GM12878 (cell line): ENCODE measurements around the gene CHRNA3. TPM values are rescaled to one million over a fixed set of nuclear protein-coding genes. Genes with fewer than 3 reads are reported as not detected.

Experiments used
- ATAC-seq: fragments of 200-7000 bp; cut with Tn5 transposase; 3 replicates; pipeline ENCODE4 v1.9.1; 2020; ENCODE audit warnings: mild to moderate bottlenecking, moderate library complexity
- BruUV-seq: library from RNA; stranded (reverse); fragments of 400-500 nt; replicated peaks from 2 replicates; lab custom pipeline; 2021; lab: Mats Ljungman, UMichigan
- CTCF ChIA-PET: fragments of 300-600 bp; sonication (Branson Sonifier 250); formaldehyde crosslinking; extraction: SDS; loops from one replicate; lab custom pipeline; 2021; ENCODE audit warnings: inconsistent platforms; lab: Yijun Ruan, JAX
- POLR2A ChIA-PET: fragments of 350-600 bp; formaldehyde crosslinking; extraction: SDS; loops from one replicate; lab custom pipeline; 2021; ENCODE audit warnings: inconsistent platforms; lab: Charles Lee
- RAD21 ChIA-PET: fragments of 300-600 bp; sonication (Branson Sonifier 250); formaldehyde crosslinking; loops from one replicate; lab custom pipeline; 2023; ENCODE audit warnings: antibody characterized with exemption; ENCODE audit not compliant: unreplicated experiment; lab: Charles Lee
- SMC1A ChIA-PET: fragments of 300-600 bp; sonication (Branson Sonifier 250); formaldehyde crosslinking; loops from one replicate; lab custom pipeline; 2023; ENCODE audit not compliant: unreplicated experiment, uncharacterized antibody; lab: Charles Lee
- DNase-seq: peaks from one replicate; pipeline ENCODE4 v3.0.0-alpha.2; 2011; ENCODE audit warnings: low read depth, low spot score
- FAIRE-seq: peaks from 3 replicates; lab custom pipeline; 2011; peaks lifted over from hg19 to GRCh38; lab: Jason Lieb, UNC
- H2AFZ ChIP-seq: 2 replicates; pipeline ENCODE4 v1.6.0; 2011; ENCODE audit warnings: low read depth, low read length, control low read depth; ENCODE audit not compliant: control insufficient read depth
- H3K27ac ChIP-seq: 2 replicates; pipeline ENCODE4 v1.5.1; 2011; ENCODE audit warnings: control low read depth; ENCODE audit not compliant: control insufficient read depth, insufficient read depth
- H3K27me3 ChIP-seq, 2 experiments: replicated peaks in 1 of 2; 2 replicates each; pipeline versions ENCODE4 v1.6.0 to v1.6.1; 2011; ENCODE audit warnings: low read length in 1 of 2; ENCODE audit not compliant: control insufficient read depth in 2 of 2, insufficient read depth in 2 of 2
- H3K36me3 ChIP-seq, 2 experiments: 2 replicates each; pipeline ENCODE4 v1.5.1; 2011; ENCODE audit warnings: low read length in 1 of 2; ENCODE audit not compliant: control insufficient read depth in 2 of 2, insufficient read depth in 2 of 2
- H3K4me1 ChIP-seq: 2 replicates; pipeline ENCODE4 v1.6.1; 2011; ENCODE audit warnings: mild to moderate bottlenecking, low read length, moderate library complexity, mixed read lengths; ENCODE audit not compliant: control insufficient read depth, insufficient read depth
- H3K4me2 ChIP-seq: 2 replicates; pipeline ENCODE4 v1.6.0; 2011; ENCODE audit warnings: control low read depth; ENCODE audit not compliant: control insufficient read depth, insufficient read depth
- H3K4me3 ChIP-seq: fragments of 200-600 bp; sonication (generic); 2 replicates; pipeline ENCODE4 v1.5.1; 2016
- H3K79me2 ChIP-seq: 2 replicates; pipeline ENCODE4 v1.6.0; 2011; ENCODE audit warnings: low read length; ENCODE audit not compliant: control insufficient read depth, insufficient read depth
- H3K9ac ChIP-seq: 2 replicates; pipeline ENCODE4 v1.8.0; 2011; ENCODE audit warnings: low read length, control low read depth, mixed read lengths; ENCODE audit not compliant: control insufficient read depth, insufficient read depth
- H3K9me3 ChIP-seq: replicated peaks from 3 replicates; pipeline ENCODE4 v1.5.1; 2011; ENCODE audit warnings: mild to moderate bottlenecking, low read length; ENCODE audit not compliant: control insufficient read depth, insufficient read depth
- H4K20me1 ChIP-seq: 2 replicates; pipeline ENCODE4 v1.6.0; 2011; ENCODE audit not compliant: control insufficient read depth, insufficient read depth
- BRCA1 ChIP-seq: IDR thresholded peaks from 2 replicates; pipeline ENCODE4 v1.6.1; 2011; ENCODE audit warnings: low read depth, low read length, improper control_type of control experiment
- CHD1 ChIP-seq: IDR thresholded peaks from 2 replicates; pipeline ENCODE4 v1.6.1; 2012; ENCODE audit warnings: low read depth, low read length, improper control_type of control experiment
- HSF1 ChIP-seq: fragments of 150-350 bp; IDR thresholded peaks from 2 replicates; pipeline ENCODE4 v1.6.1; 2014; ENCODE audit warnings: mild to moderate bottlenecking, low read depth, low read length
- IKZF2 ChIP-seq, 2 experiments: fragments of 450-650 bp; IDR thresholded peaks; 2 replicates each; pipeline ENCODE4 v1.6.1; 2017; ENCODE audit warnings: mild to moderate bottlenecking in 2 of 2, moderate library complexity in 2 of 2
- NR2F1 ChIP-seq: fragments of 450-650 bp; conservative IDR thresholded peaks from 2 replicates; pipeline ENCODE4 v1.6.1; 2017; ENCODE audit warnings: mild to moderate bottlenecking
- POLR2AphosphoS5 ChIP-seq: IDR thresholded peaks from 2 replicates; pipeline ENCODE4 v1.6.1; 2011; ENCODE audit warnings: mild to moderate bottlenecking, low read length, inconsistent platforms
- USF2 ChIP-seq: IDR thresholded peaks from 2 replicates; pipeline ENCODE4 v1.6.1; 2011; ENCODE audit warnings: low read depth, low read length, improper control_type of control experiment, borderline replicate concordance
- ZBTB4 ChIP-seq: fragments of 450-650 bp; formaldehyde crosslinking; IDR thresholded peaks from 2 replicates; pipeline ENCODE4 v1.4.0; 2022; ENCODE audit warnings: mild to moderate bottlenecking, moderate library complexity
- WGBS: methylation state at CpG from one replicate; pipeline ENCODE4 v1.1.6; 2016; ENCODE audit warnings: low lambda C conversion rate; ENCODE audit not compliant: insufficient replicate concordance, insufficient coverage; ENCODE audit errors: missing lambda C conversion rate; 5-methylcytosine and 5-hydroxymethylcytosine counted together
- in situ Hi-C: fragments of 300-500 bp; cut with MboI; formaldehyde crosslinking; loops from 9 replicates; pipeline ENCODE4 v1.14.3; 2018; ENCODE audit warnings: mixed read lengths
- intact Hi-C: fragments of 100-400 bp; cut with micrococcal nuclease; formaldehyde crosslinking; loops from one replicate; pipeline ENCODE4 v1.14.2; 2022; ENCODE audit not compliant: unreplicated experiment
- polyA plus RNA-seq, 11 experiments: library from polyadenylated mRNA; depleted of rRNA in 4 of 11; unstranded in 6 of 11; stranded (reverse) in 5 of 11; fragments of >200 nt; fragmentation: Nextera tagmentation in 4 of 11; fragmentation: Illumina TruSeq in 1 of 11; extraction: Ambion mirVana in 4 of 11; extraction: Trizol in 1 of 11; gene quantifications; 1 replicate in 1 of 11; 2 replicates in 10 of 11; pipeline versions ENCODE4 v1.2.1 to v1.2.3, GENCODE V29; 2011 to 2016; ENCODE audit warnings: inconsistent platforms in 2 of 11, missing spikeins in 2 of 11, low read depth in 1 of 11
- total RNA-seq, 4 experiments: library from RNA; depleted of rRNA in 3 of 4; stranded (reverse); fragments of >200 nt in 3 of 4; fragmentation: Illumina TruSeq in 1 of 4; extraction: Trizol in 1 of 4; gene quantifications; 2 replicates each; pipeline versions ENCODE4 v1.2.1 to v1.2.3, GENCODE V29; 2013 to 2021
- TF ChIP-seq, protein P1 (sequence below): fragments of 450-650 bp; IDR thresholded peaks from 2 replicates; pipeline ENCODE4 v1.6.1; 2016; ENCODE audit warnings: mild to moderate bottlenecking
- TF ChIP-seq, protein P2 (sequence below): fragments of 450-650 bp; IDR thresholded peaks from 2 replicates; pipeline ENCODE4 v1.6.1; 2016; ENCODE audit warnings: mild to moderate bottlenecking, moderate library complexity, borderline replicate concordance

The CHRNA3 gene
- total and polyA plus RNA-seq, 10 of the 15 experiments (the other 5 are each of a cell fraction or from before 2014, with no cell fraction given) = 0.06 to 0.19 (median 0.09) TPM; not detected in 7

GRCh38 chr15:78633348-78633747 lies 12.6 kb upstream of the CHRNA3 start (continued):
- no peak for TF ChIP-seq HSF1

GRCh38 chr15:78630886-78631633 lies 10.3 kb upstream of the CHRNA3 start:
- intact Hi-C loops (no loop called here), in situ Hi-C loops (no loop called here)
- WGBS = 25% methylated on average over 9 of the region's 9 CpGs
- Histone ChIP-seq H3K4me1 (no peaks in the 10 kb centered on the region), H3K4me3 (no peak overlapping the region), H3K27me3 (no peaks in the 10 kb centered on the region; a peak in 1 of 4 replicates), H2AFZ (no peak overlapping the region), H4K20me1 (no peaks in the 10 kb centered on the region), H3K9me3 (peaks cover 3% of the 10 kb centered on the region; the same call in 2 of the 3 replicates), H3K36me3 (no peaks in the 10 kb centered on the region), H3K4me2 (no peak overlapping the region), H3K79me2 (no peaks in the 10 kb centered on the region), H3K9ac (no peak overlapping the region), H3K27ac (no peak overlapping the region)
- ChIA-PET SMC1A (no interaction called here), POLR2A (no interaction called here), RAD21 (no interaction called here), CTCF (no interaction called here)
- FAIRE-seq (no peak), DNase-seq (no peak), ATAC-seq (no peak)
- BruUV-seq = no TSS peak
- TF ChIP-seq CHD1 (no peak), POLR2AphosphoS5 (no peak), IKZF2 (IDR thresholded peaks at IDR 0.05) (no peak), BRCA1 (no peak), USF2 (no peak), NR2F1 (no peak), ZBTB4 (no peak)
- TF ChIP-seq, protein P1, sequence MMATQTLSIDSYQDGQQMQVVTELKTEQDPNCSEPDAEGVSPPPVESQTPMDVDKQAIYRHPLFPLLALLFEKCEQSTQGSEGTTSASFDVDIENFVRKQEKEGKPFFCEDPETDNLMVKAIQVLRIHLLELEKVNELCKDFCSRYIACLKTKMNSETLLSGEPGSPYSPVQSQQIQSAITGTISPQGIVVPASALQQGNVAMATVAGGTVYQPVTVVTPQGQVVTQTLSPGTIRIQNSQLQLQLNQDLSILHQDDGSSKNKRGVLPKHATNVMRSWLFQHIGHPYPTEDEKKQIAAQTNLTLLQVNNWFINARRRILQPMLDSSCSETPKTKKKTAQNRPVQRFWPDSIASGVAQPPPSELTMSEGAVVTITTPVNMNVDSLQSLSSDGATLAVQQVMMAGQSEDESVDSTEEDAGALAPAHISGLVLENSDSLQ = no peak
- TF ChIP-seq, protein P2, sequence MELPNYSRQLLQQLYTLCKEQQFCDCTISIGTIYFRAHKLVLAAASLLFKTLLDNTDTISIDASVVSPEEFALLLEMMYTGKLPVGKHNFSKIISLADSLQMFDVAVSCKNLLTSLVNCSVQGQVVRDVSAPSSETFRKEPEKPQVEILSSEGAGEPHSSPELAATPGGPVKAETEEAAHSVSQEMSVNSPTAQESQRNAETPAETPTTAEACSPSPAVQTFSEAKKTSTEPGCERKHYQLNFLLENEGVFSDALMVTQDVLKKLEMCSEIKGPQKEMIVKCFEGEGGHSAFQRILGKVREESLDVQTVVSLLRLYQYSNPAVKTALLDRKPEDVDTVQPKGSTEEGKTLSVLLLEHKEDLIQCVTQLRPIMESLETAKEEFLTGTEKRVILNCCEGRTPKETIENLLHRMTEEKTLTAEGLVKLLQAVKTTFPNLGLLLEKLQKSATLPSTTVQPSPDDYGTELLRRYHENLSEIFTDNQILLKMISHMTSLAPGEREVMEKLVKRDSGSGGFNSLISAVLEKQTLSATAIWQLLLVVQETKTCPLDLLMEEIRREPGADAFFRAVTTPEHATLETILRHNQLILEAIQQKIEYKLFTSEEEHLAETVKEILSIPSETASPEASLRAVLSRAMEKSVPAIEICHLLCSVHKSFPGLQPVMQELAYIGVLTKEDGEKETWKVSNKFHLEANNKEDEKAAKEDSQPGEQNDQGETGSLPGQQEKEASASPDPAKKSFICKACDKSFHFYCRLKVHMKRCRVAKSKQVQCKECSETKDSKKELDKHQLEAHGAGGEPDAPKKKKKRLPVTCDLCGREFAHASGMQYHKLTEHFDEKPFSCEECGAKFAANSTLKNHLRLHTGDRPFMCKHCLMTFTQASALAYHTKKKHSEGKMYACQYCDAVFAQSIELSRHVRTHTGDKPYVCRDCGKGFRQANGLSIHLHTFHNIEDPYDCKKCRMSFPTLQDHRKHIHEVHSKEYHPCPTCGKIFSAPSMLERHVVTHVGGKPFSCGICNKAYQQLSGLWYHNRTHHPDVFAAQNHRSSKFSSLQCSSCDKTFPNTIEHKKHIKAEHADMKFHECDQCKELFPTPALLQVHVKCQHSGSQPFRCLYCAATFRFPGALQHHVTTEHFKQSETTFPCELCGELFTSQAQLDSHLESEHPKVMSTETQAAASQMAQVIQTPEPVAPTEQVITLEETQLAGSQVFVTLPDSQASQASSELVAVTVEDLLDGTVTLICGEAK = no peak
